Spinal cord (tissue), 10 donors: ENCODE results near the gene EOLA1. TPM values are rescaled to one million over a fixed set of nuclear protein-coding genes. Genes with fewer than 3 reads are reported as not detected.
"Not testable (repeated sequence)": the region's sequence is repeated elsewhere in the genome, so short reads cannot be mapped to it uniquely, and the experiment has no call there.

Source experiments
- DNase-seq, 6 donors: peaks; one replicate each; pipeline versions ENCODE4 v3.0.0 to v3.0.0-alpha.2; 2013 to 2015; ENCODE audit warnings: low spot score in 6 of 6, low read depth in 4 of 6
- H3K27ac ChIP-seq: one replicate; pipeline ENCODE4 v1.5.1; 2013; ENCODE audit warnings: low read depth, low read length, control low read depth
- H3K27me3 ChIP-seq: one replicate; pipeline ENCODE4 v1.6.1; 2013; ENCODE audit warnings: low read length; ENCODE audit not compliant: control insufficient read depth, insufficient read depth
- H3K36me3 ChIP-seq: one replicate; pipeline ENCODE4 v1.6.1; 2013; ENCODE audit warnings: low read length; ENCODE audit not compliant: control insufficient read depth, insufficient read depth
- H3K4me1 ChIP-seq: one replicate; pipeline ENCODE4 v1.6.1; 2013; ENCODE audit warnings: low read length; ENCODE audit not compliant: control insufficient read depth, insufficient read depth
- H3K4me3 ChIP-seq: one replicate; pipeline ENCODE4 v1.5.1; 2013; ENCODE audit warnings: low read depth, low read length, control low read depth
- H3K9me3 ChIP-seq: one replicate; pipeline ENCODE4 v1.6.1; 2013; ENCODE audit warnings: low read length; ENCODE audit not compliant: control insufficient read depth, insufficient read depth
- WGBS: methylation state at CpG from one replicate; pipeline ENCODE4 v1.1.5; 2013; ENCODE audit warnings: missing lambda C conversion rate; ENCODE audit not compliant: insufficient coverage; 5-methylcytosine and 5-hydroxymethylcytosine counted together
- polyA plus RNA-seq, 2 donors: library from polyadenylated mRNA; unstranded; fragments of 120-200 nt; gene quantifications; one replicate each; pipeline ENCODE4 v1.2.1, GENCODE V29; 2013; ENCODE audit not compliant: insufficient read length in 2 of 2
- total RNA-seq, 2 donors: library from RNA; depleted of rRNA in 1 of 2; stranded (reverse); fragments of 120-200 nt in 1 of 2; fragments of >200 nt in 1 of 2; gene quantifications; one replicate each; pipeline versions ENCODE4 v1.2.3 to v1.2.4, GENCODE V29; 2013 to 2014
- donor health status: healthy.

Gene EOLA1
- total and polyA plus RNA-seq, 4 donors: 13.7 to 26.8 (median 23.3) TPM

DNA sequence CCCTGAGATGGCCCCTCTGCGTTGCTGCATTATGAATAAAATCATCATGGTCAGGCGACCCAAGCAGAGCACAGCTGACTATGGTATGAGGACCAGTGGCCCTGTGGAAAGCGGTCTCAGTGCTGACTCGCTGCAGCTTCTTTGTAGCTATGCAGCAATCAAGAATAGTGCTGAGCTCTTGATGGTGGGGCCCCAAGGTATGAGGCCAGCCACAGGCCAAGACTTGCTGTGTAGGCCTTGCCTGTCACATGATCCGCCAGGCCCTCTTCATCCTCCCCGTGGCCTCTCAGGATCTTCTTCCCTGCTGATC is 11.1 kb downstream of the EOLA1 start:
- not testable (repeated sequence) for DNase-seq, H3K4me3 ChIP-seq, H3K27ac ChIP-seq, H3K4me1 ChIP-seq, H3K9me3 ChIP-seq, H3K27me3 ChIP-seq, H3K36me3 ChIP-seq
- no CpG with 5 or more reads among the region's 6 CpGs for WGBS

DNA sequence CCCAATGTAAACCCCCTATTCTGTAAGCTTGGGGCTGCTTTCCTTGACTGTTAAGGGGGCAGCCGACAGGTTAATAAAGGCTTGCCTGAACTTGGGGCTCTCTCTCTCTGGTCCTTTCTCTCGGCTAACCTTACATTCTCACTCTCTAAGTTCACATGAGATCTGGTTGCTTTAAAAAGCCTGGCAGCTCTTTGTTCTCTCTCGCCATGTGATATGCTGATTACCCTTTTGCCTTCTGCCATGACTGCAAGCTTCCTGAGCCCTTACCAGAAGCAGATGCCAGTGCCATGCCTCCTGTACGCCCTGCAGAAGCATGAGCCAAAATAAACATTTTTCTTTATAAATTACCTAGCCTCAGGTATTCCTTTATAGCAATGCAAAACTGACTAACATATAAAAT is 14.4 kb downstream of the EOLA1 start:
- not testable (repeated sequence) for H3K27me3 ChIP-seq, DNase-seq, H3K9me3 ChIP-seq, H3K27ac ChIP-seq, H3K36me3 ChIP-seq, H3K4me1 ChIP-seq, H3K4me3 ChIP-seq
- no CpG with 5 or more reads among the region's 4 CpGs for WGBS

DNA sequence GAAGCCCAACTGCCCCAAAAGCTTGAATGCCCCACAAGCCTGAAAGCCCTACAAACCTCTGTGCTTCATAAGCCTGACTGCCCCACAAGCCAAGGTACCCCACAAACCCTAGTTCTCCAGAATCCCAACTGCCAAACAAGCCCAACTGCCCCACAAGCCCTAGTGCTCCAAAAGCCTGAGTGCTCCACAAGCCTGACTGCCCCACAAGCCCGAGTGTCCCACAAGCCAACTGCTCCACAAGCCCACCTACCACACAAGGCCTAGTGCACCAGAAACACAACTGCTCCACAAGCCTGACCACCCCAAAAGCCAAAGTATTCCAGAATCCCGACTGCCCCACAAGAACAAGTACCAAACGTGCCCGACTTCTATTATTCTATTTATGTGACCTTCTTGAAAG is 22.5 kb downstream of the EOLA1 start:
- WGBS: 67% methylated on average over 1 of the region's 4 CpGs
- Histone ChIP-seq H3K9me3 (no peaks in the 10 kb centered on the region), H3K27ac (no peak overlapping the region), H3K27me3 (no peaks in the 10 kb centered on the region), H3K4me3 (no peak overlapping the region), H3K36me3 (no peaks in the 10 kb centered on the region), H3K4me1 (no peaks in the 10 kb centered on the region)
- DNase-seq: no peak

DNA sequence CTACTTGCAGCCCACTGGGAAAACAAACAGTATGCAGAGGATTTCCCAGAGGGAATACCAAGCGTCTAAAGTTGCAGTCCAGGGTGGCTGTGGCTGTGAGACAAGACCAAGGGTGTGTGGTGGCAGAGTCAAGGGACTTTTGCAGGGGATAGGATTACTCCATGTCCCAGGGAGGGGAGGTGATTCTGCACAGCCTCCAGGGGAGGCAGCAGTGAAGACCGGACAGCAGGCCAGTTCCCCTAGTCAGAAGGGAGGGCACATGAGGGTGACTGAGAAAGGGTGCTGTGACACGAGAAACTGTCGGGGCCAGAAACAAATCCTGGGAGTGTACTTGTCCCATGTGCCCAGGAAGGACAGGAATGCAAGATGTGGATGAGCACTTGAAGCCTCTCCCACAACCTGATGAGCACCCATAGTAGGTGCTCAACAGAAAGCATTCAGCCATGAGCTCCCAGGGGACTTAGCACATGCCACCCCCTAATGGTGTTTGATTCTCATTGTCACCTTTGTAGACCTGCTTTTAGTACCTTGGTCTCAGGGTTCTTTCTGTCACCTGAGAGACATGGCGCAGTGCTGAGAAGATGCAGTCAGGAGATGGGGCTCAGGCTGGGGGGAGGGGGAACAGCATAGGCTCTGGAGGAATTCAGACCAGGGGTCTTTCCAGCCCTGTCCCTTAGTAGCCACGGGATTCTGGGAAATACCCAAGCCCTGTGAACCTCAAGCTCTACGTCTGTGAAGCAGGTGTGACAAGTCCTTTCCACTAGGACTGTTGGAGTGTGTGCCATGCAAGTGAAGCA is 27.0 kb downstream of the EOLA1 start:
- H3K27ac ChIP-seq: no peak overlapping the region
- H3K36me3 ChIP-seq: no peaks in the 10 kb centered on the region
- H3K9me3 ChIP-seq: no peaks in the 10 kb centered on the region
- H3K4me1 ChIP-seq: no peaks in the 10 kb centered on the region
- no peak overlapping the region for H3K4me3 ChIP-seq
- H3K27me3 ChIP-seq: no peaks in the 10 kb centered on the region
- DNase-seq: no peak
- 71% methylated on average over 7 of the region's 7 CpGs for WGBS

DNA sequence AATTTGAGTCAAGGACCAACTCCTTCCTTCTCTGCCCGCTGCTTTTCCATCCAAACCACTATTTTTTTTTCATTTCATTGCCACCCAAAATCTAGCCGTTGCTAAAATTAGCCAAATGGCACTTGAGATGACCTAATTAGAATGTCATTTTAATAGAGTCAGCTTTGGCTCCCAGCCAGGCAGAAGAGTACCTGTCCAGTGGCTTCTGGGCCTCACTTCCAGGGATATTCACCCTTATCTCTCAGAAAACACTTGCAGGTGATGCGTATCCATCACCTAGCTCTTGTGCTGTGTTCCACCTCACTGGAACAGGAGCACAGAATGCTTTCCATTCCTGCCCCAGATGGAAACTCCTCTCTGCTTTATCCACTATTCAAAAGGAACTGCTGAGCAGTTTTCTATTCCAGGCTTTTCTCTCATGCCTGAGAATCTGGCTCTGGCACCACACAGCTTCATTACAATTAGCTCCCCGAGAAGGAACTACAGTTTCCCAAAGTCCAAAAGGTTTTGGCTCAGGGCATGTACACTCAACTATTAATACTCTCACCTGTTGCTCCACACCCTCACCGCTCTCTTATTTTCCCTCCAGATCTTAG is 28.0 kb downstream of the EOLA1 start:
- Histone ChIP-seq H3K4me3 (no peak overlapping the region), H3K36me3 (no peaks in the 10 kb centered on the region), H3K4me1 (no peaks in the 10 kb centered on the region), H3K27me3 (no peaks in the 10 kb centered on the region), H3K9me3 (no peaks in the 10 kb centered on the region), H3K27ac (no peak overlapping the region)
- 71% methylated on average over 3 of the region's 5 CpGs for WGBS
- DNase-seq: no peak

DNA sequence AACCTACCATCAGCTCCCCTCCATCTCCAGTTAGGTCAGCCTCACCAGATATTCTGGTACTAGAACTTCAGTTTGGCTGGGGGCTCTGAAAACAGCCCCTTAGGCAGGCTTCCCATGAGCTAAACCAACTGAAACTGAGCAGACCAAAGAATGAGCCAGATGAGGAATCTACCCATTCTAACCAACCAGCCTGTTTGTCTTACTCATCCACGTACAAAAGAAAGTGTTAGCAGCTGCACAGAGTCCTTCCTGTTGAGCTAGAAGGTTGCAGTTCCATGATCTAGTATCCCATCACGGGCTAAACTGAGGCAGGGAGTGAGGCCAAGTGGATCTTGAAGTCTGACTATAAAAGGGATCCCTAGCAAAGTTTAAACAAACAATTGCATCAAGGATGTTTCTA is 29.0 kb downstream of the EOLA1 start:
- no peak overlapping the region for H3K4me3 ChIP-seq
- no peak overlapping the region for H3K27ac ChIP-seq
- H3K4me1 ChIP-seq: no peaks in the 10 kb centered on the region
- no peaks in the 10 kb centered on the region for H3K9me3 ChIP-seq
- no peak for DNase-seq
- H3K36me3 ChIP-seq: no peaks in the 10 kb centered on the region
- no peaks in the 10 kb centered on the region for H3K27me3 ChIP-seq
- 67% methylated on average over 1 of the region's 2 CpGs for WGBS

DNA sequence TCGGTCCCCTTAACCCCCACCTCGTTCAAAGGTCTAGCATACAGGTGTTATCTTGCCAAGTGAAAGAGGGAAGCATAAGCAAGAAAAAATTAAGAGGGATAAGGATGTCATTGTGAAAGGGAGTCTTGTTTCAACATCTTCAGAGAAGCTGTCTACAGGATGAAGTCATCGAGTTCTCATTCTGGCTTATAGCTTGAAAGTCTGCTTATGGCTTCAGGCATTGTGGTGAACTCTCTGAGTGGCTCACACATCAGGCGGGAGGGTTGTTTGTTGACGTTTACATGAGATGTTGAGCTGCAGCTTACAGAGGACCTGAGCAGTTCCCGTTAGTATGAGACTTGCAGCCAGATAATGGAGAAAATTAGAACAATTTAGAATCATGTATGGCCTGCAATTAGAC is 29.9 kb downstream of the EOLA1 start:
- H3K36me3 ChIP-seq: no peaks in the 10 kb centered on the region
- H3K27ac ChIP-seq: no peak overlapping the region
- 33% methylated on average over 3 of the region's 6 CpGs for WGBS
- no peaks in the 10 kb centered on the region for H3K4me1 ChIP-seq
- H3K9me3 ChIP-seq: no peaks in the 10 kb centered on the region
- no peaks in the 10 kb centered on the region for H3K27me3 ChIP-seq
- no peak overlapping the region for H3K4me3 ChIP-seq
- no peak for DNase-seq

DNA sequence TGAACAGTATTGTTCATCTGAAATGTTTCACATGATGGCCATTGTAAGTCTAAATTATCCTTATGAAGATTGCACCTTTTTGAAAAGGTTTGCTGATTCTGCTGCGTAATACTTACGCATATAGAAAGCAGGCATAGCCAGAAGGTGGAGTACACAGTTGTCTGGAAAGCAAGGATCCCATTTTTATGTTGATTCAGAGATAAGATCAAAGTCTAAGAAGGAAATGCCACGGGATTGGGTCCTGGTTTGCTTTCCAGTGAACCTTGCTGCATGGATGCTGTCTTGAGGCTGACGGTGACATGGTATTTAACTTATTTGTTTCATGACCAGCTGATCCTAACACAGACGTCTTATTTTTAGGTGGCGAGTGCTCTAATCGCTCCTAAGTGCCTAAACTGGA is 31.0 kb downstream of the EOLA1 start:
- no peak overlapping the region for H3K27ac ChIP-seq
- H3K27me3 ChIP-seq: no peaks in the 10 kb centered on the region
- no peak for DNase-seq
- 71% methylated on average over 6 of the region's 7 CpGs for WGBS
- H3K4me3 ChIP-seq: no peak overlapping the region
- H3K36me3 ChIP-seq: no peaks in the 10 kb centered on the region
- H3K4me1 ChIP-seq: no peaks in the 10 kb centered on the region
- no peaks in the 10 kb centered on the region for H3K9me3 ChIP-seq

DNA sequence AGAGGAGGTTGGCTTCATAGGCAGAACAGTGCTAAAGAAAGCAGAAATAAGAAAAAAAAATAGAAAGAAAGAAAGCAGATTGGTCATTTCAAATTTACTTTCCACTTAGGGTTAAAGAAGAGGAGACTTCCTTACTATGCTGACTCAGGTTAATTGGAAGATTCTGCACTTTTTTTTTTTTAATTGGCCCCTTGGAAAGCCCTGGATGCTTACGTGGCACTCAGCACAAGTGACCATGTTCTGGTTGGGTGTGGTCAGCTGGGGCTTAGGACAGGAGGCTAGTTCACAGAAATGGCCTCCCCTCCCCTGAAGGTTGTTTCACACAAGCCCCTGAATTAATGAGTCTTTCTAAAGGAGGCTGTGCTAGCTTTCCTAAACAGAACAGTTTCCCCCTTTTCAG is 31.9 kb downstream of the EOLA1 start:
- DNase-seq: no peak
- no peaks in the 10 kb centered on the region for H3K9me3 ChIP-seq
- H3K27ac ChIP-seq: no peak overlapping the region
- H3K36me3 ChIP-seq: no peaks in the 10 kb centered on the region
- WGBS: no CpG with 5 or more reads among the region's 1 CpG
- no peak overlapping the region for H3K4me3 ChIP-seq
- no peaks in the 10 kb centered on the region for H3K4me1 ChIP-seq
- no peaks in the 10 kb centered on the region for H3K27me3 ChIP-seq

DNA sequence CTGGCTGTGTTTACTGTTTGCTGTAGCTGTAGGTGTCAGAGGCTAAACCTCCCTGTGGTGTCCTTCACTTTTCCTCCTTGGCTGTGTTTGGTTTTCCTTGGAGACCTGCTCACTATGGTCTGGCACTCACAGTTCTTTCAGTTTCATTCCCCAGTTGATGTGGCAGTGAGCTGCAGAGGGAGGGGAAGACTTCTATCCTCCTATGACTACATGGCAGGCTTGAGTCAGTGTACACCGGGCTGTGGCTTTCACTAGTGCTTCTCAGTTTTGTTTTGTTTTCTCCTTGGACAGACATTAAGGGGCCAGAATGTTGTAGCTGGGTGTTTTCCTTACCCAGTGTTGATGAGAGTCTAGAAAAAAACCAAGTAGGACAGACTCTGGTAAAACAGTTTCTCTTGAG is 32.6 kb downstream of the EOLA1 start:
- H3K4me1 ChIP-seq, H3K9me3 ChIP-seq, H3K36me3 ChIP-seq, H3K4me3 ChIP-seq, DNase-seq, H3K27me3 ChIP-seq, H3K27ac ChIP-seq: not testable (repeated sequence)
- WGBS: no CpG with 5 or more reads among the region's 1 CpG
